Keratinocyte (primary cell): ENCODE results near the gene DDX51.

Experiments
- EZH2 ChIP-seq: IDR thresholded peaks from one replicate; pipeline ENCODE4 v1.6.1; 2012; ENCODE audit warnings: inconsistent platforms, mild to moderate bottlenecking, low read length, moderate library complexity
- TF ChIP-seq, protein P1 (sequence below), 3 experiments: IDR thresholded peaks in 1 of 3; conservative IDR thresholded peaks in 1 of 3; optimal IDR thresholded peaks in 1 of 3; 2 replicates in 2 of 3; 3 replicates in 1 of 3; pipeline versions ENCODE3 to v1.5.1; 2011; ENCODE audit warnings: low read length in 3 of 3, mild to moderate bottlenecking in 3 of 3, moderate library complexity in 2 of 3, control low read depth in 1 of 3, inconsistent platforms in 1 of 3; ENCODE audit not compliant: insufficient read depth in 2 of 3; ENCODE audit errors: extremely low read depth in 1 of 3

DNA sequence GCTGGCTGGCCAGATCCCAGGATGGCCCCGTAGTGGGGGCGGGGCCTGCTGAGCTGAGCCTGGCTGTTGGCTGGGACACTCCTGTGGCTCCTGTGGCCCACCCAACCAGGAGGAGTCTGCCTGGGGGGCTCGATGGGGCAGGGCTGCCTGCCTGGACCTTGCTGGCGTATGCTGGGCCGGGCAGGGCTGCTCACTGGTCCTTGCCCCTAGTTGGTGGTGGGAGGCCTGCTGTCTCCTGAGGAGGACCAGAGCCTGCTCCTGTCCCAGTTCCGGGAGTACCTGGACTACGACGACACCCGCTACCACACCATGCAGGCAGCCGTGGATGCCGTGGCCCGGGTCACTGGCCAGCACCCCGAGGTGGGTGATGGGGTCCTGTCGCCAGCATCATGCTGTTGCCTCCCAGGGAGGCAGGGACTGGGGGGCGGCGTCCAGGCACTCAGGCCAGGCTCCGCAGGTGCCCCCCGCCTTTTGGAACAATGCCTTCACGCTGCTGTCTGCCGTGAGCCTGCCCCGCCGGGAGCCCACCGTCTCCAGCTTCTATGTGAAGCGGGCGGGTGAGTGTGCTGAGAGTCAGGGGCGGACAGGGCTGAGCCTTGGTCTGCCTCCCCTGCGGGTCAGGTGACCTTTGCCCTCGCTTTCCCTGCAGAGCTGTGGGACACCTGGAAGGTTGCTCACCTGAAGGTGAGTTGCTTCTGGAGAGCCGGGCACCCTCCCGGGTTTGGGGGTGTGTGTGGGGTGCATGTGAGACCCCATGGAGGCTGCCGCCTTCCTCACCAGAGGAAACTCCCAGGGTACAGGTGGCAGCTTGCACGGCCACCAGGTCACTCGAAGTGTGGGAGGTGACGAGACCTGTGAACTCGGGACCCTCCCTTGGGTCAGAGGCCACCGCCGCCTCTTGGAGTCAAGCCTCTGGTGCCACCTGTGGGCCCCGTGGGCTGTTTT is 3.6 kb upstream of the DDX51 start:
- TF ChIP-seq, protein P1, sequence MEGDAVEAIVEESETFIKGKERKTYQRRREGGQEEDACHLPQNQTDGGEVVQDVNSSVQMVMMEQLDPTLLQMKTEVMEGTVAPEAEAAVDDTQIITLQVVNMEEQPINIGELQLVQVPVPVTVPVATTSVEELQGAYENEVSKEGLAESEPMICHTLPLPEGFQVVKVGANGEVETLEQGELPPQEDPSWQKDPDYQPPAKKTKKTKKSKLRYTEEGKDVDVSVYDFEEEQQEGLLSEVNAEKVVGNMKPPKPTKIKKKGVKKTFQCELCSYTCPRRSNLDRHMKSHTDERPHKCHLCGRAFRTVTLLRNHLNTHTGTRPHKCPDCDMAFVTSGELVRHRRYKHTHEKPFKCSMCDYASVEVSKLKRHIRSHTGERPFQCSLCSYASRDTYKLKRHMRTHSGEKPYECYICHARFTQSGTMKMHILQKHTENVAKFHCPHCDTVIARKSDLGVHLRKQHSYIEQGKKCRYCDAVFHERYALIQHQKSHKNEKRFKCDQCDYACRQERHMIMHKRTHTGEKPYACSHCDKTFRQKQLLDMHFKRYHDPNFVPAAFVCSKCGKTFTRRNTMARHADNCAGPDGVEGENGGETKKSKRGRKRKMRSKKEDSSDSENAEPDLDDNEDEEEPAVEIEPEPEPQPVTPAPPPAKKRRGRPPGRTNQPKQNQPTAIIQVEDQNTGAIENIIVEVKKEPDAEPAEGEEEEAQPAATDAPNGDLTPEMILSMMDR (optimal IDR thresholded peaks at IDR 0.05 in 1 of 3, IDR thresholded peaks at IDR 0.05 in 1 of 3, conservative IDR thresholded peaks at IDR 0.05 in 1 of 3; ENCODE audit: extremely low read depth in 1 of 3, insufficient read depth in 2 of 3, low read length in 3 of 3), result no peak
- no peak for TF ChIP-seq EZH2
